ENCODE data around the gene ADCY10. TPM values are rescaled to one million over a fixed set of nuclear protein-coding genes. Genes with fewer than 3 reads are reported as not detected.
"Not testable (repeated sequence)": the region's sequence is repeated elsewhere in the genome, so short reads cannot be mapped to it uniquely, and the experiment has no call there.

The ADCY10 gene
- polyA plus RNA-seq, 3 donors, result 0.09 TPM; not detected in 2

DNA sequence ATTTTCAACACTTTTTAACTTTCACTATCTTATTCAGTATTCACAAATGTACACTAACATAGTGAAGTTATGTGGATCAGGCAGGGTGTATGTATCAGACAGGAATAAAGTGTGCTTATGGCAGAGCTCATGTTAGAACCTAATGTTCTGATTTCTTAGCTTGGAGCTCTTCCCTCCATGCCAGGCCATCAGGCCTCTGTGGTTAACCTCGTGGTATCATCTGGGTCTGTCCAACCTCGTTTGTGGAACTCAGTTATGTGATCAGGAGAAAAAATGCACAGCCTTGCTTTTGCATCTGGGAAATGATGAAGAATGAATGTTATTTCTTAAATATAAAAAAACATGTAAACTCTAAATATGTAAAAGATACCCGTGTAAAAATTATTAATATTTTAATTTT, 105.2 kb downstream of the ADCY10 start:
- Mint-ChIP-seq H3K27me3 (ENCODE audit: low read depth in 3 of 3) (peaks cover 0 to 7% (median 4%) of the 10 kb centered on the region in 3 donors), H3K9me3 (peaks cover 9 to 19% (median 15%) of the 10 kb centered on the region in 7 donors), H3K27ac (no peak overlapping the region), H3K4me1 (peaks cover 14% of the 10 kb centered on the region), H3K4me3 (no peak overlapping the region), H3K36me3 (no peaks in the 10 kb centered on the region)
- H3K4me1 ChIP-seq (ENCODE audit: control insufficient read depth in 1 of 2, insufficient read depth in 2 of 2, low read length in 2 of 2), result peaks cover 9 to 14% of the 10 kb centered on the region in 2 donors
- no CpG with 5 or more reads among the region's 3 CpGs for WGBS (ENCODE audit: insufficient coverage)
- H3K9ac ChIP-seq (ENCODE audit: insufficient read depth, low read length, poor library complexity, severe bottlenecking), result no peak overlapping the region
- DNase-seq, result no peak
- H3K27ac ChIP-seq (ENCODE audit: low read depth in 1 of 2, low read length in 2 of 2), result no peak overlapping the region
- no peak overlapping the region for H3K4me2 ChIP-seq (replicated peaks; ENCODE audit: extremely low read depth, low read length, poor library complexity, severe bottlenecking)
- H3K4me3 ChIP-seq (replicated peaks in 1 of 3; ENCODE audit: low read depth in 2 of 3, low read length in 3 of 3), result no peak overlapping the region
- no peaks in the 10 kb centered on the region for H3K79me2 ChIP-seq (ENCODE audit: insufficient read depth, low read length)
- H4K20me1 ChIP-seq (ENCODE audit: insufficient read depth, low read length), result no peaks in the 10 kb centered on the region
- H3K36me3 ChIP-seq (replicated peaks in 1 of 2; ENCODE audit: control insufficient read depth in 1 of 2, insufficient read depth in 2 of 2, low read length in 2 of 2), result no peaks in the 10 kb centered on the region
- H3K27me3 ChIP-seq (ENCODE audit: control insufficient read depth in 2 of 2, insufficient read depth in 2 of 2, low read length in 2 of 2), result no peaks in the 10 kb centered on the region
- no peak overlapping the region for H2AFZ ChIP-seq (ENCODE audit: insufficient read depth, low read depth, low read length, poor library complexity, severe bottlenecking)
- TF ChIP-seq, protein P1, sequence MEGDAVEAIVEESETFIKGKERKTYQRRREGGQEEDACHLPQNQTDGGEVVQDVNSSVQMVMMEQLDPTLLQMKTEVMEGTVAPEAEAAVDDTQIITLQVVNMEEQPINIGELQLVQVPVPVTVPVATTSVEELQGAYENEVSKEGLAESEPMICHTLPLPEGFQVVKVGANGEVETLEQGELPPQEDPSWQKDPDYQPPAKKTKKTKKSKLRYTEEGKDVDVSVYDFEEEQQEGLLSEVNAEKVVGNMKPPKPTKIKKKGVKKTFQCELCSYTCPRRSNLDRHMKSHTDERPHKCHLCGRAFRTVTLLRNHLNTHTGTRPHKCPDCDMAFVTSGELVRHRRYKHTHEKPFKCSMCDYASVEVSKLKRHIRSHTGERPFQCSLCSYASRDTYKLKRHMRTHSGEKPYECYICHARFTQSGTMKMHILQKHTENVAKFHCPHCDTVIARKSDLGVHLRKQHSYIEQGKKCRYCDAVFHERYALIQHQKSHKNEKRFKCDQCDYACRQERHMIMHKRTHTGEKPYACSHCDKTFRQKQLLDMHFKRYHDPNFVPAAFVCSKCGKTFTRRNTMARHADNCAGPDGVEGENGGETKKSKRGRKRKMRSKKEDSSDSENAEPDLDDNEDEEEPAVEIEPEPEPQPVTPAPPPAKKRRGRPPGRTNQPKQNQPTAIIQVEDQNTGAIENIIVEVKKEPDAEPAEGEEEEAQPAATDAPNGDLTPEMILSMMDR (IDR thresholded peaks at IDR 0.05), result no peak
- no peaks in the 10 kb centered on the region for H3K9me3 ChIP-seq (replicated peaks in 1 of 2; ENCODE audit: control insufficient read depth in 1 of 2, insufficient read depth in 1 of 2, low read length in 2 of 2)
- intact Hi-C loops (cut with micrococcal nuclease), result no loop called here

DNA sequence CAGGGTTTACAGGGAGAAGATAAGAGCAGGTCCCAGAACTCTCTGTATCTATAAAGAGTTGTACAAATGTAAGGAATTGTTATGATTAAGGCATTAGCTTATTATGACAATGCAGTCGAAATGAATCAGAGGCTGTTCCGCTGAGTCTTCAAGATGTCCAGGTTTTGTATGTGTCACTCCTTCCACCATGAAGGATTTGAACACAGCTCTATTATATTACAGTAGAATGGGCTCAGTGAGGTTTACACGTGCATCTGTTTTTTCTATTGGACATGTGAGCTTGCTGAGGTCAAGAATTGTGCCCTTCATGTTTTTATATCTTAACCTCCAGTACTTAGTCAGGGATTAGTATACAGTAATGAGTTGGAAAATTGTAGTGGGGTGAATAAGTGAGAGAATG, 105.8 kb downstream of the ADCY10 start:
- no peaks in the 10 kb centered on the region for H4K20me1 ChIP-seq (ENCODE audit: insufficient read depth, low read length)
- H3K9me3 Mint-ChIP-seq, result peaks cover 6 to 14% (median 12%) of the 10 kb centered on the region in 7 donors
- no peak for DNase-seq
- H3K9ac ChIP-seq (ENCODE audit: insufficient read depth, low read length, poor library complexity, severe bottlenecking), result no peak overlapping the region
- WGBS (ENCODE audit: insufficient coverage), result no CpG with 5 or more reads among the region's 3 CpGs
- no peak overlapping the region for H3K27ac Mint-ChIP-seq
- intact Hi-C loops (cut with micrococcal nuclease), result no loop called here
- peaks cover 0 to 7% (median 2%) of the 10 kb centered on the region in 3 donors for H3K27me3 Mint-ChIP-seq (ENCODE audit: low read depth in 3 of 3)
- TF ChIP-seq, protein P1 (IDR thresholded peaks at IDR 0.05), result no peak
- no peaks in the 10 kb centered on the region for H3K9me3 ChIP-seq (replicated peaks in 1 of 2; ENCODE audit: control insufficient read depth in 1 of 2, insufficient read depth in 1 of 2, low read length in 2 of 2)
- no peak overlapping the region for H3K4me2 ChIP-seq (replicated peaks; ENCODE audit: extremely low read depth, low read length, poor library complexity, severe bottlenecking)
- H3K79me2 ChIP-seq (ENCODE audit: insufficient read depth, low read length), result no peaks in the 10 kb centered on the region
- H3K27me3 ChIP-seq (ENCODE audit: control insufficient read depth in 2 of 2, insufficient read depth in 2 of 2, low read length in 2 of 2), result no peaks in the 10 kb centered on the region
- H3K27ac ChIP-seq (ENCODE audit: low read depth in 1 of 2, low read length in 2 of 2), result no peak overlapping the region
- H3K36me3 Mint-ChIP-seq, result no peaks in the 10 kb centered on the region
- no peak overlapping the region for H2AFZ ChIP-seq (ENCODE audit: insufficient read depth, low read depth, low read length, poor library complexity, severe bottlenecking)
- H3K4me1 Mint-ChIP-seq, result peaks cover 19% of the 10 kb centered on the region
- H3K36me3 ChIP-seq (replicated peaks in 1 of 2; ENCODE audit: control insufficient read depth in 1 of 2, insufficient read depth in 2 of 2, low read length in 2 of 2), result no peaks in the 10 kb centered on the region
- no peak overlapping the region for H3K4me3 ChIP-seq (replicated peaks in 1 of 3; ENCODE audit: low read depth in 2 of 3, low read length in 3 of 3)
- peaks cover 9 to 20% of the 10 kb centered on the region in 2 donors for H3K4me1 ChIP-seq (ENCODE audit: control insufficient read depth in 1 of 2, insufficient read depth in 2 of 2, low read length in 2 of 2)
- no peak overlapping the region for H3K4me3 Mint-ChIP-seq

DNA sequence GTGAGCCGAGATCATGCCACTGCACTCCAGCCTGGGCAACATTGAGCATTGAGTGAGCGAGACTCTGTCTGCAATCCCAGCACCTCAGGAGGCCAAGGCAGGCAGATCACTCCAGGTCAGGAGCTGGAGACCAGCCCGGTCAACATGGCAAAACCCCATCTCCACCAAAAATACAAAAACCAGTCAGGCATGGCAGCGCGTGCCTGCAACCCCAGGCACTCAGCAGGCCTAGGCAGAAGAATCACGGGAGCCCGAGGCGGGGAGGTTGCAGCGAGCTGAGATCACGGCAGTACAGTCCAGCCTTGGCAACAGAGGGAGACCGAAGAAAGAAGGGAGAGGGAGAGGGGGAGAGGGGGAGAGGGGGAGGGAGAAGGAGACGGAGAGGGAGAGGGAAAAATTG, 107.3 kb downstream of the ADCY10 start:
- H3K27ac Mint-ChIP-seq; H3K27me3 Mint-ChIP-seq (ENCODE audit: low read depth in 3 of 3); H3K79me2 ChIP-seq (ENCODE audit: insufficient read depth, low read length); H3K4me2 ChIP-seq (replicated peaks; ENCODE audit: extremely low read depth, low read length, poor library complexity, severe bottlenecking); intact Hi-C loops (cut with micrococcal nuclease); H3K9me3 ChIP-seq (replicated peaks in 1 of 2; ENCODE audit: control insufficient read depth in 1 of 2, insufficient read depth in 1 of 2, low read length in 2 of 2); H3K36me3 Mint-ChIP-seq; H4K20me1 ChIP-seq (ENCODE audit: insufficient read depth, low read length); DNase-seq; H3K9ac ChIP-seq (ENCODE audit: insufficient read depth, low read length, poor library complexity, severe bottlenecking); H2AFZ ChIP-seq (ENCODE audit: insufficient read depth, low read depth, low read length, poor library complexity, severe bottlenecking); H3K36me3 ChIP-seq (replicated peaks in 1 of 2; ENCODE audit: control insufficient read depth in 1 of 2, insufficient read depth in 2 of 2, low read length in 2 of 2); H3K9me3 Mint-ChIP-seq; H3K4me3 Mint-ChIP-seq; H3K27me3 ChIP-seq (ENCODE audit: control insufficient read depth in 2 of 2, insufficient read depth in 2 of 2, low read length in 2 of 2); H3K27ac ChIP-seq (ENCODE audit: low read depth in 1 of 2, low read length in 2 of 2); H3K4me3 ChIP-seq (replicated peaks in 1 of 3; ENCODE audit: low read depth in 2 of 3, low read length in 3 of 3): not testable (repeated sequence)
- peaks cover 9 to 23% of the 10 kb centered on the region in 2 donors for H3K4me1 ChIP-seq (ENCODE audit: control insufficient read depth in 1 of 2, insufficient read depth in 2 of 2, low read length in 2 of 2)
- WGBS (ENCODE audit: insufficient coverage), result 94% methylated on average over 8 of the region's 12 CpGs
- H3K4me1 Mint-ChIP-seq, result peaks cover 19% of the 10 kb centered on the region

Measured in CD14-positive monocyte (primary cell).